Kasumi-1 (cell line): ENCODE measurements around the gene DDX60.
A peak's percentile ranks its signal among the peaks of the same experiment; 100 is the strongest.
"Not testable (repeated sequence)": the region's sequence is repeated elsewhere in the genome, so short reads cannot be mapped to it uniquely, and the experiment has no call there.

Experiments
- DNase-seq, 2 experiments: peaks; one replicate each; lab custom pipeline; 2025; lab: John Stamatoyannopoulos, UW

Gene DDX60

DNA sequence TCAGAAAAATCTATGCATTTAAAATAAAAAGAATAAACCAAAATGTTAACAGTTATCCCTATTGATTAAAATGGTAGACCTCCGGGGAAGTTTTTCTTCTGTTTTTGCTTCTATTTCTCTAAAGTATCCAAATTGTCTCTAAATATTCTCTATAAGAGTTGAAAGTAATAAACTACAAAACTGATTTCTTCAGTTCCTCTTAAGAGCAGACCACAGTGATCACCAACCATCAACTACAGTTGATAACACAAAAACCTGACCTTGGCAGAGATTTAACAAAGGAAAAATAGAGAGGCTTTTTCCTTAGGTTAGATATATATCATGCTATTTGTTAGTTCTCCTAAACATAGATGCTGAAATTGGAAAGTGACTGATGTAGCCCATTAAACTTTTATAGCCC is 27.3 kb downstream of the DDX60 start:
- no peak for DNase-seq

DNA sequence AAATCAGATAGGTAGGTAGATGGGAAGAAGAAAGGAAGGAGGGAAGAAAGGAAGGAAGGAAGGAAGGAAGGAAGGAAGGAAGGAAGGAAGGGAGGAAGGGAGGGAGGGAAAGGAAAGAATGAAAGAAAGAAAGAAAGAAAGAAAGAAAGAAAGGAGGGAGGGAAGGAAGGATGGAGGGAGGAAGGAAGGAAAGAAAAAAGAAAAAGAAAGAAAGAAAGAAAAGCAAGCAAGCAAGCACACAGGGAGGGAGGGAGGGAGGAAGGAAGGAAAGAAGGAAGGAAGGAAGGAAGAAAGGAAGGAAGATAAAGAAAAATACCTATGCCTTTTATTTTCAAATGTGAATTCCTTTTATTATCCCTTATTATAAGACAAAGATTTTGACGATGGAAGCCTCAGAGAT is 32.7 kb downstream of the DDX60 start:
- DNase-seq = not testable (repeated sequence)

DNA sequence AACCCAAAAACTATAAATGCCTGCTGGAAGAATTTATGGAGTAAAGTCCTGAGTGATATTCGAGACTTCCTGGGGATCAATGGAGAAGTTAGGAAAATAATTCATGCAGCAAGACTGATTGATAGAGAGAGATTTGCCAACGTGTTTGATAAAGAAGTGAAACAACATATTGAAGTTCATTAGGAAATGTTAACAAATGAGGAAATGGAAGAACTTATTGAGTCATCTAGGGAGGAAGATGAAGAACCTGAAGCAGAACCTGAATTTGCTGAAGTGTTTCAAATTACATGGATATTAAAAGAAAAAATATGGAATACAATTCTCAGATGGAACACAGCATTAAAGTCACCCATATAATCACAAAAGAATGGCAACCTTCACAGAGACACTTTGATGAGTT is 39.0 kb downstream of the DDX60 start:
- no peak for DNase-seq

GRCh38 chr4:168275836-168276235 is 42.7 kb downstream of the DDX60 start:
- no peak for DNase-seq

GRCh38 chr4:168274871-168275270 is 43.7 kb downstream of the DDX60 start:
- no peak for DNase-seq

DNA sequence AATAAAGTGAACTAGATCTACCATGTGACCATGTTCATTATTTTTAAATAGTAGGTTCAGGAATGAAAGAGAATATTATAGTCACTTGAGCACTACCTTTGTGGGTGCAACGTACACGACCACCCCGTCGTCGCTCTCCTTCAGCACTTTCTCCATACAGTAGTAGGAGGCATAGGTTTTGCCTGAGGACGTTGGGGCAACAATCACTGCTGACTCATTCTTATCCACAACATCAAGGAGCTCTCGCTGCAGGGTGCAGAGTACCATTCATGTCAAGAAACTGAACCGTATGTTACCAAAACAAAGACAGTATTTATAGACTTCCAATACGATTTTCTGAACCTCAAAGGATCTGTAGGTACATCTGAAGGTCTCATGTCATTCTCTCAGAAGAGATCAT is 44.7 kb downstream of the DDX60 start:
- DNase-seq = no peak

DNA sequence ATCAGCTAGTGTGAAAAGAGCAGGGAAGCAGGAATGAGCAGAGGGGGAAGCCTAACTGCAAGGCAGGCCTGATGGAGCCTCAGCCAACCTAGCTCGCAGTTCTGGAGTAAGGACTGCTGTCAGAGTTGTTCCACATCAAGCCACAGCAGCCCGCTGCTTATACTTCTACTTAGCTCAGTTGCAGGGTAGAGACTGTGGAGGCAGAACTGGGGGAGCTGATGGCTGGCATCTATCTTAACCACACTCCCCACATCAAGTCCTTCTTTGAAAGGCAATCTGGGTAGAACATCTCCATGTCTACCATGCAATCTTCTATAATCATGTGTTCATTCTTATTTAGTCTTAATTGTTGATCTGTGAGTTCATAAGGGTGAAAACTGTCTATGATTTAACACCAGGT is 46.1 kb downstream of the DDX60 start:
- DNase-seq = no peak

DNA sequence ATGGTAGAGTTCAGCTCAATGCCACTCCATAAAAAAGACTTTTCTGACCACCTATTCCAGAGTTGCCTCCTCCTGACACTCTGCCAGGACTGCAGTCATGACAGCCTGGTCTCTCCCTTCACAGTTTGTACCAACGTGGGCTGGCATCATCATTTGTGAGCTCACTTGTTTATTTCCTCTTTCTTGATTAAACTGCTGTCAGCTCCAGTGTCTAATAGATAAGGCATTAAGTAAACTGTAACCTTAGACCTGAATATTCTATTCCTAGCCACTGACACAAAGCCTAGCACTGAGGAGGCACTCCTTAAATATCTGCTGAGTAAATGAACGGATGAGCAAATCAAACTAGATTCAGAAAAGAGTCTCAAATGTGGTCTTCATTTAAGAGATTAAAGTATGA is 48.7 kb downstream of the DDX60 start:
- DNase-seq = no peak

- DNase-seq = no peak
These were observed 53.2 kb downstream of the DDX60 start for GRCh38 chr4:168265327-168265726.

DNA sequence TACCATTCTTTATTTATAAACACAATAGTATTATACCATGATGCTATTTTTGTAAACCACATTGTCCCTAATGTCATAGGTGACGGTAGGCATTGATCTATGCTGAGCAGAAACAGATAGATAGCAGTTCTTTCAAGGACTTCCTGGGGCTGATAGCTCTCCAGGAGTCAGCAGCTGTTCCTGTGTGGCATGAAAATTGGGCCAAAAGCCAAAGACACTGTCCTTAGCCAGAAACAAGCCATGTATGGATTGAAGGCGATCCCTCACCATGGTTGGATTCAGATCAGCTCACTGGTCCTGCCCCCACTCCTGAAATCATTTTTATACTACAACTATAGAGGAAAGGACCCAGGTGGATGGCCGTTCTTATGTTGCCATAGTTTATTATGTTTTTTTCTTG is 53.6 kb downstream of the DDX60 start:
- no peak for DNase-seq

GRCh38 chr4:168263039-168263438 is 55.5 kb downstream of the DDX60 start:
- DNase-seq = no peak

GRCh38 chr4:168259096-168259495 is 59.5 kb downstream of the DDX60 start:
- DNase-seq = no peak

GRCh38 chr4:168257768-168258167 is 60.8 kb downstream of the DDX60 start:
- DNase-seq = peak; percentile 85 to 90

DNA sequence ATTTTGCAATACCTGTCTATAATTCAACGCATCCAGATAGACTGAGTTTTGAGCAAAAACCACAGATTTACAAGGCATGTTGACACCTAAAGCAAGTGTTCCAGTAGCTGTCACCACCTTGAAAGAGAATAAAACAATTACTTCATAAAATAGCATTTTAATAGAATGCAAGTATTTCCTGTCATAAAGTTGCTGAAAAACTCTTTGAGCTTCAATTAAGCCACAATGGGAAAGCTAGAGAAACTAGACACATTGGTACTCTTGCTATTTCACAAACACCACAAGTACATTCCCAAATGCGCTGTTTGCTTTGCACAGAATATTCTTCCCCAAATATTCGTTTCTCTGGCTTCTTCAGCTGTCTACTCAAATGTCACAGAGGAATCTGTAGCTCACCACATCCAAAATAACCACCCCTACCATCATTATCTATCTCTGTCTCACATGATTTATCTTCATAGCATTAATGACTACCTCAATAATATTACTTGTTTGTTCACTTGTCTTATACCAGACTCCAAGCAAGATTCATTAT is 70.3 kb downstream of the DDX60 start:
- DNase-seq = no peak

GRCh38 chr4:168247603-168248002 is 70.9 kb downstream of the DDX60 start:
- no peak for DNase-seq

GRCh38 chr4:168241953-168242352 is 76.6 kb downstream of the DDX60 start:
- no peak for DNase-seq

GRCh38 chr4:168240821-168241220 is 77.7 kb downstream of the DDX60 start:
- DNase-seq = no peak

- DNase-seq = no peak
These were observed 97.3 kb downstream of the DDX60 start for GRCh38 chr4:168221301-168221700.

DNA sequence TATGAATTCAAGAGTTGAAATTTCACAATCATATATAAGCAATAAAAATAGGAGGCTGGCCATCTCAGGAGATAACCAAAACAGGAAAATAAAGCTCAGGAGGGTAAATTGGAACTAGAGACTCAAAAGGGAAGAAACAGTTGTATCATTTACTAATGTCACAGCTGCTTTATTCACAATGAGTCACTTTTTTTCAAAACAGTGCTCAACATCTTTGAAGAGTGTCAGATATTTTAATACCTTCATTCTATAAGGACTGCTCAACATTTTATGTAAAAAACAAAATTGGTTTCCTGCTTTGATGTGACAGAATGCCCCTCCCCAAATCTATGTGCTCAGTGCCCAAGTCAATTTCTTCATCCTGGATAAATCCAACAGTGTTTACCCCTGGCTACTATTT is 97.7 kb downstream of the DDX60 start:
- no peak for DNase-seq

DNA sequence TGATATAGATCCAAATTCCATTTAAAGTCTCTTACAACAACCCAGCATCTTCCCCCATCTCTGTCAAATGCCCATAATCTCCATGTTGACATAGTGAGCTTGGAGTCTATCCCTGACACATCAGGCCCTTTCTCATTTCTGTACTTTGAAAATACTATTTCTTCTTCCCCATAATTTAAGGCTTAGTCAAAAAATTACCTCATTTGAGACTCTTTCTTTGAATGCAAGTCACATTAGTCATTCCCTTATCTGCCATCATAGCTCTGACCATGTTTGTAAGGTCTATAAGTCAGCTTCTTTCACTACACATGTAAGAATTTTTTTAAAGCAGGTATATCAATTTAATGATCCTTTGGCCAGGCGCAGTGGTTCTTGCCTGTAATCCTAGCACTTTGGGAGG is 99.9 kb downstream of the DDX60 start:
- DNase-seq = no peak

- not testable (repeated sequence) for DNase-seq
These were observed 105.0 kb downstream of the DDX60 start for GRCh38 chr4:168213511-168213910.

DNA sequence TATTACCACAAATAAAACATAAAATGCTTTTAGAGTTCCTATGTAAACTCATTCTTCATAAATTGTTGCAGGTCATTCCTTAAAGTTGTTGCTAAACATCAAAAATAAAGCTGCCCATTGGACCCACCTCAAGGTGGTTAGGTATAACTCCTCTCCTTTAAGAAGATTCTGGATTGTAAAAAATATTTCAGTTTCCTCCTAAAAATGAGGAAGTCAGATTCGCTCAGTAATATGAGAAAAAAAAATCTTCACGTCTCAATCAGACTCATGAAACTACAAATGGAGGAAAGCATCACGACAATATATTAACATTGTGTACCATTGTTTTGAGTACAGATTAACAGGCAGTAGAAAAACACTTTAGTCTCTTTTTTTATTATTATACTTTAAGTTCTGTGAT is 105.9 kb downstream of the DDX60 start:
- DNase-seq = no peak

DNA sequence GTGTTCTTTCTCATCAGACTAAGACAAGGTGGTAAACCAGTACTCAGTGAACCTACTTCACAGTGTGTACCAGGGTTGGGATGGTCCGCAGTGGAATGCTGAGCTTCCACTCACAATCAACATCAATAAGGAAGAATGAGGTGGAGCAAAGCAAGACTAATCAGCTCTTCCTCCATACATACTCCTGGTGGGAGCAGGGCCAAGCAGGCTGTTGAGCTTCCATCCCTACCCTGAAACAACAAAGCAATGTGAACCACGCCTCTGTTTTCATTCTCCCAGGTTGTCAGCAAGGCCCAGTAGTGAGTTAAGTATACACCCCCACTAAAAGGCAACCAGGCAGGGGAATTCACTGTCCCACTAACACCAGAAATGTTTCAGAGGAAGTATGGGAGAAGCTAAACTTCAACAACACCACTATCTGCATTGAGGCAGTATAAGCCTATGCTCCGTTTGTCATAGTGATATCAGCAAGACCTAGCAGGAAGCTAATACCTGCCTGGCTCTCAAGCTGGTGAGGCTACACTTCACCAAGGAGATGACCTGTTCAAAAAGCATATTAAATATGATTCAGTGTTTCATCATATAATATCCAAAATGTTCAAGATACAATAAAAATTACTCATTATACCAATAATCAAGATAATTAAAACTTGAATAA is 109.5 kb downstream of the DDX60 start:
- DNase-seq = no peak

GRCh38 chr4:168203233-168203911 is 115.2 kb downstream of the DDX60 start:
- DNase-seq = no peak
